Kidney (tissue), 14 donors: ENCODE data around the gene BRD3OS. TPM values are rescaled to one million over a fixed set of nuclear protein-coding genes. Genes with fewer than 3 reads are reported as not detected.
A peak's percentile ranks its signal among the peaks of the same experiment; 100 is the strongest.

Source experiments
- DNase-seq, 5 donors: peaks; one replicate each; pipeline ENCODE4 v3.0.0-alpha.2; 2013 to 2020
- FAIRE-seq: peaks from 2 replicates; lab custom pipeline; 2012; peaks lifted over from hg19 to GRCh38; lab: Jason Lieb, UNC
- H3K27ac ChIP-seq, 2 donors: one replicate each; pipeline ENCODE4 v1.7.0; 2013; ENCODE audit warnings: low read depth in 2 of 2, low read length in 2 of 2, inconsistent platforms in 1 of 2
- H3K27me3 ChIP-seq: one replicate; pipeline ENCODE4 v1.7.1; 2013; ENCODE audit warnings: low read length, inconsistent platforms; ENCODE audit not compliant: control insufficient read depth, insufficient read depth
- H3K36me3 ChIP-seq, 3 donors: one replicate each; pipeline versions ENCODE4 v1.7.0 to v1.7.1; 2013; ENCODE audit warnings: low read length in 3 of 3, control low read depth in 1 of 3, inconsistent platforms in 1 of 3; ENCODE audit not compliant: insufficient read depth in 3 of 3, control insufficient read depth in 2 of 3
- H3K4me1 ChIP-seq, 3 donors: one replicate each; pipeline versions ENCODE4 v1.7.0 to v1.7.1; 2013; ENCODE audit warnings: low read length in 3 of 3, inconsistent platforms in 1 of 3, low read depth in 1 of 3; ENCODE audit not compliant: control insufficient read depth in 2 of 3, insufficient read depth in 2 of 3
- H3K4me3 ChIP-seq, 3 donors: one replicate each; pipeline versions ENCODE4 v1.7.0 to v1.8.1; 2013; ENCODE audit warnings: low read length in 3 of 3, control low read depth in 1 of 3, inconsistent platforms in 1 of 3
- H3K9ac ChIP-seq, 3 donors: one replicate each; pipeline versions ENCODE4 v1.7.0 to v1.7.1; 2013; ENCODE audit warnings: low read length in 3 of 3, control low read depth in 1 of 3, inconsistent platforms in 1 of 3
- H3K9me3 ChIP-seq, 3 donors: one replicate each; pipeline versions ENCODE4 v1.7.0 to v1.7.1; 2013; ENCODE audit warnings: low read length in 3 of 3, control low read depth in 1 of 3, inconsistent platforms in 1 of 3; ENCODE audit not compliant: control insufficient read depth in 2 of 3, insufficient read depth in 1 of 3
- intact Hi-C: fragments of 100-400 bp; cut with DNase I; formaldehyde crosslinking; loops from one replicate; pipeline ENCODE4 v1.11.1; 2022
- polyA plus RNA-seq: library from polyadenylated mRNA; stranded (reverse); fragments of 350-450 nt; fragmentation: Illumina TruSeq; extraction: RNeasy Lipid Tissue Mini Kit (QIAGEN cat#74804); gene quantifications from one replicate; pipeline ENCODE4 v1.2.3, GENCODE V29; 2014; ENCODE audit warnings: low read depth, low replicate concordance; ENCODE audit not compliant: insufficient read depth
- total RNA-seq: library from RNA; stranded (reverse); fragmentation: NEBNext Ultra II Directional; extraction: Animal tissue kit (Norgen Biotek cat#: 25700); gene quantifications from one replicate; pipeline ENCODE4 v1.2.1, GENCODE V29; 2021
- TF ChIP-seq, protein P1 (sequence below): IDR thresholded peaks from 3 replicates; pipeline ENCODE4 v1.5.1; 2012; ENCODE audit warnings: mild to moderate bottlenecking, moderate library complexity, borderline replicate concordance; ENCODE audit not compliant: insufficient read depth; ENCODE audit errors: extremely low read depth
- donor health status: control.
- donor health status: control.
- donor health status: control.
- donor health status: control.
- donor health status: control.
- donor health status: DM: yes; HTN: yes; CAD: no.
- donor health status: Normal renal cell carcinoma (clear cell type).

The BRD3OS gene
- total and polyA plus RNA-seq, 2 donors from 2014 or later: 16.5 to 24.4 TPM

DNA sequence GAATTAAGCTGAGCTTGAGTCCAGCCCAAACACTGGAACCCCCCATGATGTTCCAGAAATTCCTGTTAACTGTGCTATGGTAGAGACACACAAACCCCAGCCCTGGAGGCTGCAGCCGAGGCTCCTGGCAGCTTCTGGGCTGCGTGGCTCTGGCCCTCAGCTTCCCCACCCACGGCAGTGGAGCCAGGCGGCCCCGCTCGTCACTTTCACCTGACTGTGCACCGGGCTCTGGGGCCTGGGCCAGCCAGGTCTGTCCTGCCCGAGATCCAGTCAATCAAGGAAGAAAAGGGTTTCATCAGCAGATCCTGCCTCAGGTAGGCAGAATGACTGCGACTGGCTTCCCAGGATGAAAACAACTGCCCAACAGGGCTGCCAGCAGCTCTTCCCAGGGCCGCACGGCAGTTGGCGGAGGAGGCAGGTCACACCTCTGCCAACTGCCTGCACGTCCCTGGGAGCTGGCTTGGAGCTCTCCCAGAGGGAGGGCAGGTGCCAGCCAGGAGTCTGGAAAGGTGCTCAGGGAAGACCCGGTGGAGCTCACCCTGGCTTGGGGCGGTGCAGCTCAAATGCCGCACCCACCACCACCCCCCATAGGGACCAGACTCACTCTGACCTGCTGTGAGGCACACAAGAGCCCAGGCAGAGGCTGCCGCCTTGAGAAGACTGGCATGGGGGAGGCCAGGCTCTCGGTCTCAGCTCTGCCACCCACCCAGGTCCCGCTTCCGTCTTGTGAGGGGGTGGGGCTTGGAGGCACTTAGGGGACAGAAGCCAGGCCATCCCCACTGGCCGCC, 21.8 kb downstream of the BRD3OS start:
- Histone ChIP-seq H3K9me3 (no peaks in the 10 kb centered on the region), H3K4me1 (no peaks in the 10 kb centered on the region), H3K27me3 (no peaks in the 10 kb centered on the region), H3K27ac (no peak overlapping the region), H3K9ac (no peak overlapping the region), H3K4me3 (no peak overlapping the region), H3K36me3 (peaks cover 6 to 34% (median 27%) of the 10 kb centered on the region in 3 donors)
- intact Hi-C loops: no loop called here
- TF ChIP-seq, protein P1, sequence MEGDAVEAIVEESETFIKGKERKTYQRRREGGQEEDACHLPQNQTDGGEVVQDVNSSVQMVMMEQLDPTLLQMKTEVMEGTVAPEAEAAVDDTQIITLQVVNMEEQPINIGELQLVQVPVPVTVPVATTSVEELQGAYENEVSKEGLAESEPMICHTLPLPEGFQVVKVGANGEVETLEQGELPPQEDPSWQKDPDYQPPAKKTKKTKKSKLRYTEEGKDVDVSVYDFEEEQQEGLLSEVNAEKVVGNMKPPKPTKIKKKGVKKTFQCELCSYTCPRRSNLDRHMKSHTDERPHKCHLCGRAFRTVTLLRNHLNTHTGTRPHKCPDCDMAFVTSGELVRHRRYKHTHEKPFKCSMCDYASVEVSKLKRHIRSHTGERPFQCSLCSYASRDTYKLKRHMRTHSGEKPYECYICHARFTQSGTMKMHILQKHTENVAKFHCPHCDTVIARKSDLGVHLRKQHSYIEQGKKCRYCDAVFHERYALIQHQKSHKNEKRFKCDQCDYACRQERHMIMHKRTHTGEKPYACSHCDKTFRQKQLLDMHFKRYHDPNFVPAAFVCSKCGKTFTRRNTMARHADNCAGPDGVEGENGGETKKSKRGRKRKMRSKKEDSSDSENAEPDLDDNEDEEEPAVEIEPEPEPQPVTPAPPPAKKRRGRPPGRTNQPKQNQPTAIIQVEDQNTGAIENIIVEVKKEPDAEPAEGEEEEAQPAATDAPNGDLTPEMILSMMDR: no peak
- FAIRE-seq (no peak), DNase-seq (peak in 1 of 5 donors; percentile 61)

DNA sequence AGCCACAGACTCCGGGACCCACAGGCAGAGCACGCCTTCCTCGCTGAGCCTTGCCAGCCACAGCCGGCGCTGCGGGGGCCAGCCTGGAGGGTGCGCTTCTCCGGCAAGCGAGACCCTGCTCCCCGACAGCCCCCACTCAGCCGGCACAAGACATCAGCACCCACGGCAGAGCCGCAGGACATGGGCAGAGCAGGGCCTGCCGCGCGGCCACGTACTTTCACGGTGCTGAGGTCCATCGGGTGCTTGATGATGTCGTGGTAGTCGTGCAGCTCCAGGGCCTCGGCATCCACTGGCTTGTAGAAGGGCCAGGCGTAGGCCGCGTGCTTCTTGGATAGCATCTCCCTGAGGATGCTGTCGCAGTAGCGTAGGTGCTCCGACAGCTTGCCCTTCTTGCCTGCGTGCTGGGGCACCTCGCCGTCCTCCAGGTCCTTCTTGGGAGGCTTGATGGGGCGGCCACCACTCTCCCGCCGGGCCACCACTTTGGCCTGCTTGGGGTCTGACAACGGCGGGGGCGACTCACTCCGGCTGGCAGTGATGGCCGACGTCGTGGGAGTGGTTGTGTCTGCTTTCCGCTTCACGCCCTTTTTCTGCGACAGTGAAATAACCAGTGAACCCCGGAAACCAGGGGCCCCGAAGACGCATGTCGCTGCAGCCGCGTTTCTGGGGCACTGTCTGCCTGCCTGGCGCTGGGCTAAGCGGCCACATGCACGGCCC, 22.7 kb downstream of the BRD3OS start:
- H3K4me3 ChIP-seq: no peak overlapping the region
- H3K27ac ChIP-seq: no peak overlapping the region
- H3K9ac ChIP-seq: no peak overlapping the region
- no peaks in the 10 kb centered on the region for H3K4me1 ChIP-seq
- intact Hi-C loops: no loop called here
- peaks cover 6 to 39% (median 31%) of the 10 kb centered on the region in 3 donors for H3K36me3 ChIP-seq
- TF ChIP-seq, protein P1: no peak
- H3K9me3 ChIP-seq: no peaks in the 10 kb centered on the region
- H3K27me3 ChIP-seq: no peaks in the 10 kb centered on the region
- DNase-seq (peak in 1 of 5 donors; percentile 68), FAIRE-seq (no peak)

DNA sequence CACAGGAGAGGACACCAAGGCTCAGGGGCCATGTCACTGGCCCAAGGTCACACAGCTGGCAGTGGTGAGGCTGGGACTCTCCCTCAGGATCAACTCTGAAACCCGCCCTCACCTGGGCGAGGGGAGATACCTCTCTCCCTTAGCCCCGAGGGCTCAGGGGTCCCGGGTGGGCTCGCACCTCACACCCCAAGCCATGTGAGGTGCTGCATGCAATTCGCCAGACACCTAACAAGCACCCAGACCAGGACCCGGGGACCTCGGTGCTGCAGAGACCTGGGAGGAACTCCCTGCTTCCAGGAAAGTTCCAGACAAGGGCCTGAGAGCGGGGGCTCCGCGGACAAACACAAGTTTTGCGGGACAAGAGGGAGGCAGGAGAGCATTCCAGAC, 23.3 kb downstream of the BRD3OS start:
- no peak overlapping the region for H3K4me3 ChIP-seq
- TF ChIP-seq, protein P1: no peak
- H3K4me1 ChIP-seq: no peaks in the 10 kb centered on the region
- H3K27me3 ChIP-seq: no peaks in the 10 kb centered on the region
- FAIRE-seq: no peak
- DNase-seq: no peak
- no peak overlapping the region for H3K9ac ChIP-seq
- intact Hi-C loops: no loop called here
- no peaks in the 10 kb centered on the region for H3K9me3 ChIP-seq
- H3K27ac ChIP-seq: no peak overlapping the region
- H3K36me3 ChIP-seq: peaks cover 6 to 38% (median 29%) of the 10 kb centered on the region in 3 donors
